ENCODE results near the gene MGST2. TPM values are rescaled to one million over a fixed set of nuclear protein-coding genes. Genes with fewer than 3 reads are reported as not detected.
"Not testable (repeated sequence)": the region's sequence is repeated elsewhere in the genome, so short reads cannot be mapped to it uniquely, and the experiment has no call there.

MGST2 gene
- polyA plus RNA-seq, 3 donors: 58.3 to 63.2 (median 58.6) TPM

DNA sequence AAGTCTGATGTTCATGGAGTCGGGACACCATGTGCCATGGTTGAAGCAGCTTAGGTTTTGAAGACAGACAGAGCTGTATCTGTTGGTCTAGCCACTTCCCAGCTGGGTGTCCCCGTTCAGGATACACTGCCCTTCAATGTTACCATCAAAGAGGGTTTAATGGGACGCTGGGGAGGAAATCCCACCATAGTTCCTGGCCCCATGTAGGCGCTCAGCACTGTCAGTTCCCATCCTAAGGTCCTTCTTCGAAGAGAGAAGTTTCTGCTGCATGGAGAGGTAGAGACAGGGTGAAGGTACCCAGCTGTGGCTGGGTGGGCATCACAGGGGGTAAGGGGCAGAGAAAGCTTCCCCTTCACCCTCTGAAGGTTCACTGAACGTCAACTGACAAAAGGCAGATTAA lies 3.7 kb downstream of the MGST2 start:
- no peak for DNase-seq (ENCODE audit: low read depth in 3 of 3, low spot score in 2 of 3)

DNA sequence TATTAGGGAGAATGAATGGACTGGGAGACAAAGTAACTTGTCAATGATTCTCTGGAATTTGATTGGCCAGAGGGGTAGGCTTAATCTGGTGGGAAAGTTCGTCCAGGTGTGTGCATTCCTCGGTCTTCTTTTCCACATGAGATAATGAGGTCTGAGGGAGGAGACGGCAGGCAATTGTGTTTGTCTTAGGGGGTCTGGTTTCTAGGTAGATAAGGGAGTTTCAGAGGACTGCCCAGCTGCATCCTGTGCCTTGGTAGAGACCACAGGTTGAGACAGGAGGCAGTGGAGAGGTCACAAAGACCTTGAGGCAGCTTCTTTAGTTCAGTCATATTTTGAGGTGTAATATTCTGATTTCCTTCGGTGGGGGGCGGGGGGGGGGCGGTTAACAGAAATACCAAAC lies 4.3 kb downstream of the MGST2 start:
- no peak for DNase-seq (ENCODE audit: low read depth in 3 of 3, low spot score in 2 of 3)

DNA sequence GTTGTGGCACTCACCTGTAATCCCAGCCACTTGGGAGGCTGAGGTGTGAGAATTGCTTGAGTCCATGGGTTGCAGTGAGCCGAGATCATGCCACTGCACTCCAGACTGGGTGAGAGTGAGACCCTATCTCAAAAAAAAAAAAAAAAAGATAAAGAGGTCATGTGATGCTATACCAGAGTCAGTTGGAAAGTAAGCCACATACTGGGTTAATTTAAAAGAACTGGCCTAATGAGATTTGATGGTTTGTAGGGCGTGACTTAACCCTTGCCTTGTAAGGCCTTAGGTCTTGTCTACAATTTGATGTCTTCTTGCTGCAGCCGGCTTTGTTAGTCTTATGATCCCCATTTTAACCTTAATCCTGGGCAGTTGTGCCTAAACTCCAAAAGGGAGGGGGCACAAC lies 5.2 kb downstream of the MGST2 start:
- no peak for DNase-seq (ENCODE audit: low read depth in 3 of 3, low spot score in 2 of 3)

DNA sequence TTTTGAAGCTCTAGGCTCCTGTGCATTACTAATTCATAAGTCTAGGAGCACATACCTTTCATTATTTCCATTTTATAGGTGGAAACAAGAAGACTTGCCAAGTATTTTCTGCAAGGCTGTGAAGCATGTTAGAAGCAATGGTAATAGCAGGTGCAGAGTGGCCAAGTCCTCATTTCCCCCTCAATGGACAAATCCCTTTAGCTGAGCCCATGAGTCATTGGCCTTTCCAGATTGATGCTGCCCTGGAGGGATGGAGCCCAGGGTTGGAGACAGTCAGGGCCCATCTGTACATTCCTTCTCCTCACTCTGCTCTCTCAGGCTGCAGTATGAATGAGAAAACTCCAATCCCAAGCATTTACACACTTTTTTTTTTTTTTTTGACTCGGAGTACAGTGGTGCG lies 6.6 kb downstream of the MGST2 start:
- no peak for DNase-seq (ENCODE audit: low read depth in 3 of 3, low spot score in 2 of 3)

DNA sequence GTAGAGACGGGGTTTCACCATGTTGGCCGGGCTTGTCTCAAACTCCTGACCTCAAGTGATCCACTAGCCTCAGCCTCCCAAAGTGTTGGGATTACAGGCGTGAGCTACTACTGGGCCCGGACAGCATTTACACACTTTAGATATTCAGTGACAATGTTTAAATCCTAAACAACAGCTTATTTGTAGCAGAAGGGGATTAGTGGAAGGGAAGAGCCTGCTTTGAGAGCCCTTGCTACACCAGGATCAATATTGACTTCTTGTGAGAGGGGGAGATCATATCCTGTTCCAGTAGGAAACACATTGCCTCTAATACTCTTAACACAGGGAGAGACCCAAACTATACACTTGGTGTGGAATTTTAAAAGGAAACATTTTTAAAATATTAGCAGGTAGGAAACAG lies 7.1 kb downstream of the MGST2 start:
- DNase-seq (ENCODE audit: low read depth in 3 of 3, low spot score in 2 of 3): no peak

DNA sequence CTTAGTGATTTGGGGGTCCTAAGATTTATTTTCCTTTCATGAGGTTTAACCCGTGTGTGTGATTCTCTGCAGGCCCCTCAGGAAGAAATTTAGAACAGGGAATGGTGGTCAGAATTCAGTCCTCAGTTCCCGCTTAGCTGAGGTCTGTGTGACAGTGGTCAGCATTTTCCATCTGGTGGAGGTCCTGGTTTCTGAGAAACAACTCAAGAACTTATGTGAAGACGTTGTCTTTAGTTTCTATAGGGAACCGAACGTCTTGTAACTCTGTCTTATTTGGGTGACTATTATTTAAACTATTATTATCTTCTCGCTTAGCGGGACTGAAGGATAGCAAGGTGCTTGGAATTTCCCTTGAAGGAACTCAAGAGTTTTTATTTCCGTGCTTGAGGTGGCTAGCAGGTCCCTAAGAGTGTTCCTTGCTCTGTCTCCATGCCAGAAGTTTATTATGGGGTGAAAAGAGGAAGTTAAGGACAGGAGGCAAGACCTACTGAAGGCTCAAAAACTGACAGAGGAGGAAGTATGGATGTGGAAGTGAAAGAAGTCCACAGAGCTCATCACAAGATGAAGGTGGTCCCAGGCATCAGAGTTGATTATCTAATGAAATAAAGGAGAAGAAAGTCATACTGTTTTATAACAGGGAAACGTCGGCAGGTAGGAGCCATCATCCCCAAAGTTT lies 9.4 kb downstream of the MGST2 start:
- no peak for DNase-seq (ENCODE audit: low read depth in 3 of 3, low spot score in 2 of 3)

DNA sequence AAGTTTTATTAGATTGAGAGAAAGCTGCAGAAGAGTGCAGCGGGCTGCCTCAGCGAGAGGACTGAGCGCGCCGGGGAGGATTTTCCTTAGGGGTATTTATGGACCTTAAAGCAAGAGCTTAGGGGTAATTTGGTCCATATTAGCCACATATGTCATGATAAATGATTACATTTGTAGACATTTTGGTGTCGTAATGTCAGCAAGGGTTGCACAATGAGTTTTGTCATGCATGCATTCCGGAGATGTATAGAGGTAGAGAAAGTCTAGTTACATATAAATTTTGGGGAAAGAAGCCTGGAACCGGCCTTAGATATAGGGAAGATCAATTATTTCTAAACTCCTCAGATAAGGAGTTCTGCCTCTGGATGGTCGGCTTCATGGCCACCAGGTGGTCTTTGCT lies 10.0 kb downstream of the MGST2 start:
- DNase-seq (ENCODE audit: low read depth in 3 of 3, low spot score in 2 of 3): no peak

DNA sequence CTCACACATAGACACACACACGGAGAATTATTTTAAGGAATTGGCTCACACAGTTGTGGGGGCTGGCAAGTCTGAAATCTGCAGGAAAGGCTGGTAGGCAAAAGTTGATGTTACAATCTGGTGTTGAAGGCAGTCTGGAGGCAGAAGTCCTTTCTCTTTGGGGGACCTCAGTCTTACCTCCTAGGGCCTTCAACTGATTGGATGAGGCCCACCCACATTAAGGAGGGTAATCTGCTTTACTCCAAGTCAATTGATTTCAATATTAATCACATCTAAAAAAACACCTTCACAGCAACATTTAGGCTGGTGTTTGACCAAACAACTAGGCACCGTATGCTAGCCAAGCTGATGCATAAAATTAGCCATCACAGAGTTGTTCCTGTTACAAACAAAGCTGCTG lies 10.7 kb downstream of the MGST2 start:
- no peak for DNase-seq (ENCODE audit: low read depth in 3 of 3, low spot score in 2 of 3)

DNA sequence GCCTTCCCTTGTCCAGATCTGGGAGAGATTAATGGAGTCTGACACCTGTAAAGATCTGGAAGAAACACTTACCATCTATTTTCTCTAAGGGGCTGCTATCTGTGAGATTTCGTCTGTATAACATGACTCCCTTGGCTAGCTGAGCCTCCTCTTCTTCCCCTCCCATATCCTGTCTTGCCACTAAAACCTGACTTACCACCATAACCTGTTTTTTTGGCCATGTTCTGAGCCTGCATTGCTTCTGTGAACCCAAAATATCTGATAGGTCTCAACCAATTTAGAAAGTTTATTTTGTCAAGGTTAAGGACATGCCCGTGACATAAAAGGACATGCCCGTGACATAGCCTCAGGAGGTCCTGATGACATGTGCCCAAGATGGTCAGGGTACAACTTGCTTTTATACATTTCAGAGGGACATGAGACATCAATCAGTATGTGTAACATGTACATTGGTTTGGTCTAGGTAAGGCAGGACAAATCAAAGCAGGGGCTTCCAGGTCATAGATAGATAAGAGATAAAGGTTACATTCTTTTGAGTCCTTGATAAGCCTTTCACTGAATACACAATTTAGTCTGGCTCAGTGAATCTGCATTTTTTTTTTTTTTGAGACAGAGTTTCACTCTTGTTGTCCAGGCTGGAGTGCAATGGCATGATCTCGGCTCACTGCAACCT lies 11.4 kb downstream of the MGST2 start:
- DNase-seq (ENCODE audit: low read depth in 3 of 3, low spot score in 2 of 3): no peak

DNA sequence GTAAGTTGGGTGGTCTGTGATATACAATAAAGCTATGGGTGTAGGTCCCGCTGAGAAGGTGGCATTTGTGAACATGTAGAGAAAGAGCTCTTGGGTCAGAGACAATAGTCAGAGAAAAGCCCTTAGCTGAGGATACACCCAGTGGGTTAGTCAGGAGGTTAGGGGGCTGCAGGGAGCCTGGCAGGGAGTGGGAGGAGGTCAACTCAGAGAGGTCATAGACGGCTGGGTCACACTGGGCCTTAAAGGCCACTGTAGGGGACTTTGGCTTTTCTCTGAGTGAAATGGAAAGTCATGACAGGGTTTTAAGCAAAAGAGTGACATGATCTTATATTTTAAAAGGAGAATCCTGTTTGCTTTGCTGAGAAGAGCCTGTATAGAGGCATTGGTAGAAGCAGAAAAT lies 16.7 kb downstream of the MGST2 start:
- no peak for DNase-seq (ENCODE audit: low read depth in 3 of 3, low spot score in 2 of 3)

DNA sequence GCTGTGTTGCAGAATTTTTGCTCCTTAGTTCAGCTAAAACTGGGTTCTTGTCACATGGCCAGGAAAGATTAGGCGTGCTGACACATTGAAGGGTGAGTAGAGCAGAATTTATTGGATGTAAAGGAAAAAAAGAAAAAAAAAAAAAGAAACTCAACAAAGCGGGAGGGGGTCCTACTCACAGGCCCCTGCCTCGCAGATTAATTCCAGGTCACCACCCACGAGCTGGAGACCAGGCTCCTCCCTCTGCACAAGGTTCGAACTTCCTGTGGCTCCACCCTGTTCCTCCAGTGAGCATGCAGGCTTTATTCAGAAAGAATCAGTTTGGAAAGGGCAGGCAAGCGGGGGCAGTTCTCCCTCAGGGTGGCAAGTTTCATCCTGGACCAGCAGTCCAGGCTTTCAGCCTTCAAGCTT lies 17.1 kb downstream of the MGST2 start:
- no peak for DNase-seq (ENCODE audit: low read depth in 3 of 3, low spot score in 2 of 3)

DNA sequence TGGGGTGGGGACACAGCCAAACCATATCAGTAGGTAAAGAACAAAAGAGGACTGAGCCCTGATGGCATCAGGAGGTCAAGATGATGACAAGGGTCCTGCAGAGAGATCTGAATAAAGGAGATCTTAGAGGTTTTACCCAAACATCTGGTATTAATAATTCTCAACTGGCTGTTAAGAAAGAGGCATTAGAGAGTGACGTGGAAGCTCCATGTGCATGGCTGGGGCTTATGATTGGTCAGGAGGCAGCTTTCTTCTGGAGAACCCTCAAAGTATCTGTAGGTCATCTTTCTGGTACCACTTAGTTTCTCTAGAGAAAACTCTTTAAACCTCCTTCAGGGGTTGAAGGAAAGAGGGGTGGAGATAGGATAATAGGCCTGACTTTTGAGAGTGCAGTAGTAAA lies 18.7 kb downstream of the MGST2 start:
- DNase-seq (ENCODE audit: low read depth in 3 of 3, low spot score in 2 of 3): no peak

DNA sequence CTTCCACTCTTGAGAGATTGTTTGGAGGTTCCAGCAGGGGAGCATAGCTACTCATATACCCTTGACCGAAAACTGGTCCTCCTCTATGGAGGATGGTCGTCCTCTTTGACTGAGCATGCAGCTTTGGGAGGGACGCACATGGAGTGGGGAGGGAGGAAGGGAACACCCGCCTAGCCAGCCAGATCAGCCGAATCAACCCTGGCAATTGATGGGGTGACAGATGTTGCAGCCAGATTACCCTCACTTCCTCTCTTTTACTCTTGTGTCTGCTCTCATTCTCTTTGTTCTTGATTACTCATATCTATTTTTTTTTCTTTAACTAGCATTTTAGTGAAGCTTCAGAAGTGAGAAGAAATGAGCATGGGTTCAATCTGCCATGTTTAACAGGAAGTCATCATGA lies 19.6 kb downstream of the MGST2 start:
- DNase-seq (ENCODE audit: low read depth in 3 of 3, low spot score in 2 of 3): no peak

DNA sequence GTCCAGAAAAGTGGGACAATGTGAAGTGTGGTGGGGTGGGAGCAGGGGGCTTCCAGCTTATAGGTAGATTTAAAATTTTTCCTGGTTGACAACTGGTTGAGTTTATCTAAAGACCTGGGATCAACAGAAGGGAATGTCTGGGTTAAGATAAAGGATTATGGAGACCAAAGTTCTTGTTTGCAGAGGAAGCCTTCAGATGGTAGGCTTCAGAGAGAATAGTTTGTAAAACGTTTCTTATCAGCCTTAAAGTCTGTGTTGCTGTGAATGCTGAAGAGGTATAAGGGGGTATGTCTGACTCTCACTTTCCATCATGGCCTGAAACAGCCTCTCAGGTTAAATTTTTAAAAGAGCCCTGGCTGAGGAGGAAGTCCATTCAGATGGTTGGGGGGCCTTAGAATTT lies 20.5 kb downstream of the MGST2 start:
- DNase-seq (ENCODE audit: low read depth in 3 of 3, low spot score in 2 of 3): no peak

DNA sequence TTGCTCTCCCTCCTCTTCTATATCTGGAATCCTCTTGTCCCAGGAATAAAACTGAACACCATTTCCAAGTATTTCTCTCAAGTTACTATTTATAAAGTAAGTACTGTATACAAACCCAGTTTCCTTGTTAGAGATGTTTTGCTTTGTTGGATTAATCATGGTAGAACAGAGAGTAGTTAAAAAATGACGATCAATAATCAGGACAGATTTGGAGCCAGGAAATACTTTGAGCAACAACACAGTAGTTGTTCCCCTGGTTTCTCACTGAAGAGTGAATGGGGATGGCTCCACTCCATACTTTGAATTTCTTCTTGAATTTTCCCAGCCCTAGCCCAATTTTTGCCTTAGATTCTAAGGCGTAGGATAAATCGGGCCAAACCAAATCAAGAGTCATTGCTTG lies 21.4 kb downstream of the MGST2 start:
- DNase-seq (ENCODE audit: low read depth in 3 of 3, low spot score in 2 of 3): no peak

DNA sequence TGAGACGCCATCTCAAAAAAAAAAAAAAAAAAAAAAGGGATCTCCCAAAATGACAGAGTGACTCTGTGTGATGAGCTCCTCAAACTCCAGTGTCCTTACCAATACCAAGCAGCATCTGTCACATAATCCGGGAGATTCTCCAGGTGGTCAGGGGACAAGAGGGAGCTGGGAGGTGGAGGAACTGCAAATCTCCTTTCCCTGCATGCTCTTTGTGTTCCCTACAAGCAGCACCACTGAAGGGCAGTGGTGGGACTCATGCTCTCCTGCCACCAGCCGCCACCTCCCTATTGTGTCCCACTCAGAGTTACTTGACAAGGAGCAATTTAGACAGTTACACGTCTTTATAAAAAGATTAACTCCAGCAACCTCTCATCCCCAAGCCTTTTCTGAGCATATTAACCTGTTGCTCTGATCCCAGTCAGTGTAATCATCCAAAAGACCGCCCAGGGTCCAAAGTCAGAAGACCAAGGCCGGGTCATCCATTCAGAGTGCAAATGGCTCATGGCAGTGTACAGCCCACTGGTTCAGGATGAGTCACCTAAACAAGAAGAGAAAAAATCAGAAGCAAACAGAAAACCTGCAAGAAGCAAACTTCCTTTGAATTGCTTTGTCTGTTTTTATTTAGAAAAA lies 23.6 kb downstream of the MGST2 start:
- no peak for DNase-seq (ENCODE audit: low read depth in 3 of 3, low spot score in 2 of 3)

DNA sequence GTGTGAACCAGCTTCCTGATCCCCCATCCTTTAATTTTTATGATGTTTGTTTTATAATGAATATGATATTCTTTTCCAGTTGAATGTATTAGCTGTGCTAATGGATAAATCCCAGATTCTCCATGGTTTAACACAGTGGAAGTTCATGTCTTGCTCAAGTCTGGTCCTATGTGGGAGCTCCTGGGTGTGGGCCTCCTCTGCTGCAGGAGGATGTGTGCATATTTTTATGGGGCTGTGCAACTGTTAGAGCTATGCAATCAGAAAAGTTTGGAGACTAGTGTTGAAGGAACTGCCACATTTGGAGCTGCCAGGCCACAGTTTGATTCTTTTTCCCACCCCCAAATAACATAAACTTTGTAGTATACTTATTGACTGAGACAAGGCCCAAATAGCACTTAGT lies 24.8 kb downstream of the MGST2 start:
- DNase-seq (ENCODE audit: low read depth in 3 of 3, low spot score in 2 of 3): no peak

DNA sequence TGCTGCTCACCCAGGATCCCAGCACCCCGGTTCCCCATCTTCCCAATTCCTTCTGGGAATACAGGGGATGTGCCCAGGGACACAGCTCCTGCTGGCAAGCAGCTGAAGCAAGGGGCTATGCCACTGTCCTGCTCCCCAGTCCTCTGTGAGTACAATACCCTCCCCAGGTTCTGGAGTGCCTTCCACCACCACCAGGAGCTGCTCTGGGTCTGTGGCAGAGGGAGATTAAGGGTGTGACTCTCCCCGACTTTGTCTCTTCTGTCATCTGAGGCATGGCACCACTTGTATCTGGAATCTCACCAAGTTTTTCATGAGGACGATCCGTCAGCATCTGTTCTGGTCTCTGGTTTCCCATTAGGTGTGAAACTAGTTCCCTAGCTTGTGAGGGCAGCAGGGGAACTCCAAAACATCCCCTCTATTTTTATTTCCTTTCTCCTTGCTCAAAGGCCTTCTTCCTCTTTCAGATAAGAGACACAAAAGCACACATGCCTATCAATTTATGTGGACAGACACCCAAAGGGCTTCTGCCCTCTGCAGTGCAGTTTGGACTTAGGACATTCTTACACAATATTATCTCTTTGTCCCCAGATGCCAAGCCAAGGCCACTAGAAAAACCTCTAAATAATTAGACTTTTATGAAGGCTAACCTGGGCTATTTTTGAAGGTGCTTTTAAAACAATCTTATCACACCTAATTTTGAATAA lies 26.8 kb downstream of the MGST2 start:
- no peak for DNase-seq (ENCODE audit: low read depth in 3 of 3, low spot score in 2 of 3)

DNA sequence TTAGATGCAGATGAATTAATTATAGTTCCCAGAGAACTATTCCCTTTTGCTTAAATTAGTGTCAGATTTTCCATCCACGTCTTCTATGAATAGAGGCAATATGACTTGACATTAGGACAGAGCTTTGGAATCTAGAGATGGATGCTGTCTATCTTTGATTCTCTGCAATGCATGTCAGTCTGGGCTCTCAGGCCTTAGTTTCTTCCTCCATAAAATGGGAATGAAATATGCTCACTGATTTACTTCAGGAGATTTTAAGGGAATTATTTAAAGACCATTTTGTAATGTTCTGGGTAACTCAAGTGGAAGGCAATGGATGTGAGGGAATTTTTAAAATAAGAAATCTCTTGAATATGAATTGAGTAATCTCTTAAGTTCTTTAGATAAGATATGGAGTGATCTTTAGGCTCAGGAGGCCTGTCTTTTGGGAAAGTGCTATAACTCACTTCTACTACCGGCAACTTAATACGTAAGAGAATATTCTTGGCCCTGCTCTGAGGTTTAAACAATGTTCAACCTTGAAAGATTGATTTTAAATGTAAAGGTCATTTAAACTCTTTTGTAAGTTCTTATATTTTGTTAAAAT lies 29.0 kb downstream of the MGST2 start:
- DNase-seq (ENCODE audit: low read depth in 3 of 3, low spot score in 2 of 3): no peak

DNA sequence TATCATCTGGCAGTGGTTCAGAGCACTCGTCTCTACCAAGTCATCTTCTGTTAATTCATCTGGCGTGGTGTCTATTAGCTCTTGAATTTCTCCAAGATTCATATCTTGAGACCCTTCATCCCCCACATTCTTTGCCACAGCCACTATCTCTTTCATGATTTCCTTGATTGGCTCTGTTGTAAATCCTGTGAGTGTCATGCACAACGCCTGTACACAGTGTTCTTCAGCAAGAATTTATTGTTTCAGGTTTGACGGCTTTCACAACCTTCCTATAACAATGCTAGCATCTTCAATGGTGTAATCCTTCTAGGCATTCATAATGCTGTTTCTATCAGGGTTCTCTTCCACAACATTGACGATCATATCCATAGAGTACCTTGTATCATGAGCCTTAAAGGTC lies 30.9 kb downstream of the MGST2 start:
- no peak for DNase-seq (ENCODE audit: low read depth in 3 of 3, low spot score in 2 of 3)

DNA sequence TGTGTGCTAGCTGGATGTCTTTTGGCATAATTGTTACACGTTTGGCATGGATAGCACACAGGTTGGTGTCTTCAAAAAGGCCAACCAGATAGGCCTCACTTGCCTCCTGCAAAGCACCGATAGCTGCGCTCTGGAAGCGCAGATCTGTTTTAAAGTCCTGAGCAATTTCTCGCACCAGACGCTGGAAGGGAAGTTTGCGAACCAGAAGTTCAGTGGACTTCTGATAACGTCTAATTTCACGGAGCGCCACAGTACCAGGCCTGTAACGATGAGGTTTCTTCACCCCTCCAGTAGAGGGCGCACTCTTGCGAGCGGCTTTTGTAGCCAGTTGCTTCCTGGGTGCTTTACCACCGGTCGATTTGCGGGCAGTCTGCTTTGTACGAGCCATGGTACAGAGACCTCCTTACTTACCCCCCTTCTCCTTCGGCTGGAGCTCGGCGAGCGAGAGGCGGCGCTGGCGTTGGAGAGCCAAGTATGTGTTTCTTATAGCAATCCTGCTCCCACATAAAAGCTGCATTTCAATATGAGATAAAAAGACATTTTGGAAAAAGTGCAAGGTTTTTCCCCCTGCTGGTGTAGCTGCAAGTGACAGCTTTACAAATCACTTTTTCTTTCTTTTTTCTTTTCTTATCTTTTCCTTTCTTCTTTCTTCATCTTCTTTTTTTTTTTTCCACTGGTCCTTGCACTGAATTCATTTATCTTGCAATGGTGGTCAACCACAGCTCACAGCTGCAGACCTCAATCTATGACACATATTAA lies 32.7 kb downstream of the MGST2 start:
- DNase-seq (ENCODE audit: low read depth in 3 of 3, low spot score in 2 of 3): not testable (repeated sequence)
